ENCODE measurements around the gene GHSR.
A peak's percentile ranks its signal among the peaks of the same experiment; 100 is the strongest.

GRCh38 chr3:172449466-172450149 lies 1.4 kb upstream of the GHSR start:
- TF ChIP-seq YY1 (IDR thresholded peaks at IDR 0.05; ENCODE audit: insufficient read depth, insufficient read length) (no peak), ZNF274 (IDR thresholded peaks at IDR 0.05; ENCODE audit: low read depth, low read length) (no peak), SUZ12 (IDR thresholded peaks at IDR 0.05; ENCODE audit: extremely low read depth, insufficient read depth, insufficient read length) (peak; percentile 38)
